ENCODE results near the gene EGFL7.

DNA sequence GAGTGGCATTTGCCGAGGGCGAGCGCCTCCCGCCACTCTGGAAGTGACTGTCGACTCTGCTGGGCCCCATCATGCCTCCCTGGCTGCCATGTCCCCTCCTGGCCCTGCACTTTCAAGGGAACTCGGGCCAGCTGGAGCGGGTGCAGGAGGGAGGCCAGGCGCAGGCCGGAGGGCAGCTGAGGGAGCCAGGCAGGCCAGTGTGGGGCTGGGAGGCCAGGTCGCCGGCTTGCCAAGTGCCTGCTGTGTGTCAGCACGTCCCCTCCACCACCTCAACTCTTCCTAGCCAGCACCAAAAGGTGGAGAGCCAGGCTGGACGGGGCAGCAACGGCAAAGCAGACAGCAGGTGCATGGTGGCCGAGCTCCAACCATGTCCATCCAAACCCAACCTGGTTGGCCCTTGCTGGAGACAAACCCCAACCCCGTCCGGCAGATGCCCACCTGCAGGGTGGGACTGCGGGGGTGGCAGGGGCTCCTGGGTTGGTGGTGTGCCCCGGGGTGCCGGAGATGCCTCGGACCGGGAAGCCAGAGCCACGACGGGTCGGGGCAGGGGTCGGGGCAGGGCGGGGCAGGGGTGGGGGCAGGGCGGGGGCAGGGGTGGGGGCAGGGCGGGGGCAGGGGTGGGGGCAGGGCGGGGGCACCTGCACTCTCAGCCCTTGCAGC lies 36.5 kb upstream of the EGFL7 start:
- TF ChIP-seq CTCF (IDR thresholded peaks at IDR 0.05) (no peak), ZFX (IDR thresholded peaks at IDR 0.05; ENCODE audit: borderline replicate concordance) (no peak)

Measured in 22Rv1 (cell line).